ENCODE results near the gene DSTYK.
A peak's percentile ranks its signal among the peaks of the same experiment; 100 is the strongest.
"Not testable (repeated sequence)": the region's sequence is repeated elsewhere in the genome, so short reads cannot be mapped to it uniquely, and the experiment has no call there.

The DSTYK gene

GRCh38 chr1:205217418-205217817 lies 5.9 kb upstream of the DSTYK start:
- DNase-seq: no peak

DNA sequence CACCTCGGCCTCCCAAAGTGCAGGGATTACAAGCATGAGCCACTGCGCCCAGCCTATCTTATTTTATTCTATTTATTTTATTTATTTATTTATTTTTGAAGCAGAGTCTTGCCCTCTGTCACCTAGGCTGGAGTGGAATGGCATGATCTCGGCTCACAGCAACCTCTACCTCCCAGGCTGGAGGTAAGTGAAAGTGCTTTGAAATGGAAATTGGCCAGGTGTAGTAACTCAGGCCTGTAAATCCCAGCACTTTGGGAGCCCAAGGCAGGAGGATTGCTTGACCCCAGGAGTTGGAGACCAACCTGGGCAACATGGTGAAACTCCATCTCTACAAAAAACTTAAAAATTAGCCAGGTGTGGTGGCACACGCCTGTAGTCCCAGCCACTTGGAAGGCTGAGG lies 5.1 kb upstream of the DSTYK start:
- DNase-seq: no peak

- DNase-seq: no peak
Measured at GRCh38 chr1:205214756-205215155, 3.3 kb upstream of the DSTYK start.

GRCh38 chr1:205211839-205212536 lies 486 bp upstream of the DSTYK start:
- no peak for DNase-seq

GRCh38 chr1:205210756-205211168 lies 740 bp downstream of the DSTYK start:
- peak in 11 of 51 donors; percentile 40 to 71 (median 60) for DNase-seq

DNA sequence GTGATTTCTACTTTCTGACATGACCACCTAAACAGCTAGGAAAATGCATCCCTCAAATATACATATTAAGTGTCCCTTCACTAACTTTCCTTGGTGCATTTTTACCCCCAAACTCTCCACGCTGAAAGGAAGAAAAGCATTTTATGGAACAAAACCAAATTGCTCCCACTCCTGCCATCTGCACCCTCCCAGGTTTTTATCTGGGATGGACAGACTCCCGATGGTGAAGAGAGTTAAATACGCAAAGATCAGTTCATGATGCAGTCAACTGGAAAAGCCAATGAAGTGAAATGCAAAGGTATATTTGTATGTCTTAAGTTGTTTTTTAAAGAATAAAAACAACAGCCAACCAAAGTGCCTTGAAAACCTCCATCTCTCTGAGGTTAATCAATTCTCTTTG lies 2.7 kb downstream of the DSTYK start:
- no peak for DNase-seq

GRCh38 chr1:205205055-205205454 lies 6.4 kb downstream of the DSTYK start:
- no peak for DNase-seq

DNA sequence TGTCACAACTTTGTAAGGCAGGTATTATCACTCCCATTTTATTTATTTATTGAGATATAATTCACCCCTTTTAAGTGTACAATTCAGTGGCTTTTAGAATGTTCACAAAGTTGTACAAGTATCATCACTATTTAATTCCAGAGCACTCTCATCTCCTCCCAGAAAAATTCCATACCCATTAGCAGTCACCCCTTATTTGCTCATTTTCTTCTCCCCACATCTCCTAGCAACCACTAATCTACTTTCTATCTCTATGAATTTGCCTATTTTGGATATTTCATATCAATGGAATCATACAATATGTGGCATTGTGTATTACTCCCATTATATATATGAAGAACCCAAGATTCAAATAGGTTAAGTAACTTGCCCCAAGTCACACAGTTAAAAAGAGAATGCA lies 7.0 kb downstream of the DSTYK start:
- DNase-seq: no peak

DNA sequence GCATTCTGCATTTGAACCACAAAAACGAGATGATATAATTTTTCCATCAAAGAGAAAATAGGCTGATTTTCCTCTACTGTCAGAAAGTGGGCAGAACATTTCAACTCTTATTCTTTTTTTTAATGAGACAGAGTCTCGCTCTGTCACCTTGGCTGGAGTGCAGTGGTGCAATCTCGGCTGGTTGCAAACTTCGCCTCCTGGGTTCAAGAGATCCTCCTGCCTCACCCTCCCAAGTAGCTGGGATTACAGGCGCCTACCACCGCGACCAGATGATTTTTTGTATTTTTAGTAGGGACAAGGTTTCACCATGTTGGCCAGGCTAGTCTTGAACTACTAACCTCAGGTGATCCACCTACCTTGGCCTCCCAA lies 11.6 kb downstream of the DSTYK start:
- no peak for DNase-seq

DNA sequence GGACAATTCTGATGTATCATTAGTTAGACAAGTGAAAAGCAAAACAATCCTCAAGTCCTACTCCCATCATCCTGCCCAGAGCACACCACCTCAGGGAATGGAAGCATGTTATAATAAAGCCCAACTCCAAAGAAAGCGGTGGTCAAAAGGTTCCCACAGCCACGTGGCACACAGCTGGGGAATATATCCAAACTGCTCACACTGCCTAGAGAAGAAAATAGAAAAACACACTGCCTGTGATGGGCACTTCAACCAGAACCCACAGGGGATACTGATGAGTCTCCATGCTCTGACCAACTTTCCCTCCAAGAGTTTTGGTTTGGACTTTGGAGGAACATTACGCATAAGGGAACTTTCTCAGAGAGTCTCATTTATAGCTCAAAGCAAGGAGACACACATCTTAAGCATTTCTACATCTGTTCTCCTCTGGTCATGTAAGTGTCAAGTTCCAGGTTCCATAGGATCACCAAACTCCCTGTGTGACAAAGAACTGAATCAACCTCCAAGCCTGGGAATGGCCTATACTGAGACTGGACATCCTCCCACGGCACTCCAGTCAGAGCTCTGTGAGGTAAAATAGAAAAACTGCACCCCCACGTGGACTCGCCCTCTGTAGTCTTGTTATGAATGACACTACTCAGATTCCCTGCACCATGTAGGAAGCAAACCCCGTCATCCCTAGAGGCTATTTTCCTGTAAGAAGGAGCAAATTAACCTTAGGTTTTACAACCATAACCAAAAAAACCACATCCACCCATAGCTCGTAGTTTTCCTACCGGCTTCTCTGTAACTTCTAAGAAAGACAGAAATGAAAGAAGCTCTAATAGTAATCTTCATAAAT lies 12.2 kb downstream of the DSTYK start:
- DNase-seq: peak in 1 of 51 donors; percentile 9

GRCh38 chr1:205192287-205192686 lies 19.2 kb downstream of the DSTYK start:
- DNase-seq: no peak

DNA sequence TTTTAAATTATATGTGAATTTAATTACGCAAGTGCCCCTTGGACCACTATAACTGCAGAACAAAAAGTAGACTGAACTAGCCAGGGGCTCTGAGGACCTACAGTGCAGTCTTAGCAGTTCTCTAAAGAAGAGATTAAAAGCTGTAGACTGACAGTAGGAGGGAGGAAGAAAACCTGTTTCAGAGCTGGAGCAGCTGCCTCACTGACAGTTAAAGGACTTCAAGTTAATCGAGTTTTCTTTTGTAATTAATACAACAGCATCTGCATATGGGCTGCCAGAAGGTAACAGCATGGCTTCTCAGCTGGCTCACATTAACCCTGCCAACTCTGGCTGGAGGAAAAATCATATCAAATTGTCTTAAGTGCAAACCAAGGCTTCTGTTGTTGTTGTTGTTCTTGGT lies 19.9 kb downstream of the DSTYK start:
- no peak for DNase-seq

GRCh38 chr1:205190845-205191577 lies 20.5 kb downstream of the DSTYK start:
- no peak for DNase-seq

DNA sequence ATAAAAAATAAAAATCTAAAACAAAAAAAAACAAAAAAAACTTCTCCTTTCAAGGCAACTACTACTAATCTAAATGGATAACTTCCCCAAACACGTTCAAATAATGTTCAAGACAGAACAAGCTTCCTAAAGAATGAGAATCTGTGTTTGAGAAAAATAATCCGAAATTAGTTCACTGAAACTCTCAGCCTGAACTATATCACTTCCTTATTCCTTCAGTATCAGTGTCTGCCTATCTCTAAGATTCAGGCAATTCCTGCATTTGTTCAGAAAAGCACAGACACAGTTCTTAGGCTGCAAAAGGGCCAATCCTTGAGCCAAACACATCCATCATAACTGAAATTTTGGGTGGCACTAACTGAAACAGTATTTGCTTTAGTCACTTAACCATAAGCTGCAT lies 22.4 kb downstream of the DSTYK start:
- no peak for DNase-seq

DNA sequence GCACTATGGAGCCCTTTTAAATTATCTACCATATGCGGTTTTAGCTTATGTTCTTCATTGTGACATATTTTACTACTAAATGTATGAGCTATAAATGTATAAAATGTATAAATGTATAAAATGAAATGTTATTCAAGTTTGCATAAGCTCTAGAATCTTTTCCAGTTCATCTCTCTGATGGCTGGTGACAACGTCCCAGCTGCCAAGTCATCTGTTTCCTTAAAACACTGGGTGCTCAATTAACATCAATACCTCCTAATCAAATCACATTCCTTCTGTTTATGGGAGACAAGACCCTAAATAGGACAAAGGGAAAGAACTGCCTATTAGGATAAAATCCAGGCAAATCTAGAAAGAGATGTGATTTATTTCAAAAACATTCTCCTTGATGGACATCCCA lies 22.9 kb downstream of the DSTYK start:
- no peak for DNase-seq

DNA sequence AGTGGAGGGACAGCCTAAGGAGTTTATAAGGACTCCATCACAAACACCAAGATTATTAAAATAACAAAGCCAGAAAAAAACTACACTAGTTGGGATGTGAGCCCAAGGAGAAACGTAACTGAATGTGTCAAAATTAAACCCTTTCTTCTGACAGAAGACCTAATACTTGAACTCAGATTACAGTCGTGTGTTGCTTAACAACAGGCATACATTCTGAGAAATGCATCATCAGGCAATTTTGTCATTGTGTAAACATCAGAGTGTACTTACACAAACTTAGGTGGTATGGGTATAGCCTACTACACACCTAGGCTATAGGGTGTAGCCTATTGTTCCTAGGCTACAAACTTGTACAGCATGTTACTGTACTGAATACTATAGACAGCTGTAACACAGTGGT lies 23.4 kb downstream of the DSTYK start:
- DNase-seq: no peak

DNA sequence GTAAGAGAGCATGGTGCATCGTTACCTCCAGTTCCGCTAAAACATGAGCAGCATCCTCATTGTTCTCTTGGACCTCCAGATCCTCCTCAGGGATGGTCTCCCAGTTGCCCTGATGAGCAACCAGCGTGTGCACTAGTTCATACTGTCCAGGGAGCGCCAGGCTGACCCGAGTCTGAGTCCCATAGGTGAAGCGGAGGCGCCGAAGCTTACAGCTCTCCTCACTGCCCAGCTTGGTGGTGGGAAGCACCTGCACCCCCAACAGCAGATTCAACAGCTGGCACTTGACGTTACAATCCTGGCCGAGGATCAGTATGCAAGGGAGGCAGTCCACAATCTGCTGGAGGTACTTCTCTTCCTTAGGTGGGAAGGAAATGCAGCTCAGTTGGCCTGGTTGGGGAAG lies 24.1 kb downstream of the DSTYK start:
- no peak for DNase-seq

DNA sequence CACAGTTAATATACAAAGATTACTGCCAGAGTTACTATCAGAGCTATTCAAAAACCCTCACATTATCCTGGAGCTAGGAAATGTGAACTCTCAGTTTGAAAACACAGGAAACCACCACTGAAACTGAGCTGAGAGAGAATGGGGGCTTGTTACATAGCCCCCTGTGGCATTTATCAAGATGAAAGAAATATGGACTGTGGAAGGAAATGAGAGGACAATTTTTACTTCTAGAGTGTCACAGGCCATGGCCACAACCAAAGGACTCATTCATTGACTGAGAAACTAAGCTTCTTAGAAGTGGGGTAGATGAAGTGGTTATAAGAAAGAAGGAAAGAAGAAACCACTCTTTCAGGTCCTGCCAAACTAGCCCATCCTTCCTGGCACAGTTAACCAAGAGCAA lies 25.3 kb downstream of the DSTYK start:
- DNase-seq: no peak

- peak in 1 of 51 donors; percentile 14 for DNase-seq
Measured at GRCh38 chr1:205183676-205184335, 27.7 kb downstream of the DSTYK start.

- no peak for DNase-seq
Measured at GRCh38 chr1:205182930-205183329, 28.6 kb downstream of the DSTYK start.

GRCh38 chr1:205180331-205180730 lies 31.2 kb downstream of the DSTYK start:
- not testable (repeated sequence) for DNase-seq

DNA sequence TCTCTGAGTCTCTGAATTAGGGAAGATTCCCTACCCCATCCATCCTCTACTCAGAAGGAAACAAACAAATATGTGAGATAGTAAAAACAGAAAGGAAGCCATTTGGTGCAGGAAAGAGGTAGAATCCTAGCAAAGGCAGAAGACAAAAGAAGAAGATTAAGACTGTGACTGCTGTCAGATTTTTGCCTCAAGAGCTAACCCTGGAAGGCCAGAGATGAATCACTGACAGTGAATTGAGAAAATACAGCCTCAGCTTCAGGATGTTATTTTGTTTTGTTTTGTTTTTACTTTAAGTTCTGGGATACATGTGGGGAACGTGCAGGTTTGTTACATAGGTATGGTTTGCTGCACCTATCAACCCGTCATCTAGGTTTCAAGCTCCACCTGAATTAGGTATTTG lies 31.7 kb downstream of the DSTYK start:
- no peak for DNase-seq
